SU-DHL-6 (cell line): ENCODE data around the gene MAG.

ENCODE experiments used
- EZH2phosphoT487 ChIP-seq: fragments of 200-600 bp; sonication (generic), shearing (Covaris generic); conservative IDR thresholded peaks from 2 replicates; pipeline ENCODE4 v1.6.1; 2018; ENCODE audit warnings: mild to moderate bottlenecking, antibody characterized with exemption, low read length, moderate library complexity, mixed read lengths
- TF ChIP-seq, protein P1 (sequence below): fragments of 200-600 bp; sonication (generic); IDR thresholded peaks from one replicate; pipeline ENCODE4 v1.5.1; 2017; ENCODE audit warnings: antibody characterized with exemption, mild to moderate bottlenecking, low read length, moderate library complexity; ENCODE audit not compliant: insufficient read depth, poor library complexity, severe bottlenecking

GRCh38 chr19:35310331-35310730 lies 18.4 kb downstream of the MAG start:
- TF ChIP-seq, protein P1, sequence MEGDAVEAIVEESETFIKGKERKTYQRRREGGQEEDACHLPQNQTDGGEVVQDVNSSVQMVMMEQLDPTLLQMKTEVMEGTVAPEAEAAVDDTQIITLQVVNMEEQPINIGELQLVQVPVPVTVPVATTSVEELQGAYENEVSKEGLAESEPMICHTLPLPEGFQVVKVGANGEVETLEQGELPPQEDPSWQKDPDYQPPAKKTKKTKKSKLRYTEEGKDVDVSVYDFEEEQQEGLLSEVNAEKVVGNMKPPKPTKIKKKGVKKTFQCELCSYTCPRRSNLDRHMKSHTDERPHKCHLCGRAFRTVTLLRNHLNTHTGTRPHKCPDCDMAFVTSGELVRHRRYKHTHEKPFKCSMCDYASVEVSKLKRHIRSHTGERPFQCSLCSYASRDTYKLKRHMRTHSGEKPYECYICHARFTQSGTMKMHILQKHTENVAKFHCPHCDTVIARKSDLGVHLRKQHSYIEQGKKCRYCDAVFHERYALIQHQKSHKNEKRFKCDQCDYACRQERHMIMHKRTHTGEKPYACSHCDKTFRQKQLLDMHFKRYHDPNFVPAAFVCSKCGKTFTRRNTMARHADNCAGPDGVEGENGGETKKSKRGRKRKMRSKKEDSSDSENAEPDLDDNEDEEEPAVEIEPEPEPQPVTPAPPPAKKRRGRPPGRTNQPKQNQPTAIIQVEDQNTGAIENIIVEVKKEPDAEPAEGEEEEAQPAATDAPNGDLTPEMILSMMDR = no peak
- no peak for TF ChIP-seq EZH2phosphoT487
